HCT116 (cell line): Measurements from ENCODE around the gene DLD.
"Not testable (repeated sequence)": the region's sequence is repeated elsewhere in the genome, so short reads cannot be mapped to it uniquely, and the experiment has no call there.

Experiments used
- FOSL1 ChIP-seq: IDR thresholded peaks from 2 replicates; pipeline ENCODE4 v1.6.1; 2012; ENCODE audit warnings: low read depth
- POLR2A ChIP-seq: IDR thresholded peaks from 2 replicates; pipeline ENCODE4 v1.7.0; 2011; ENCODE audit warnings: borderline replicate concordance; ENCODE audit not compliant: insufficient read depth, insufficient read length; ENCODE audit errors: extremely low read depth
- YY1 ChIP-seq: IDR thresholded peaks from 2 replicates; pipeline ENCODE4 v1.6.1; 2011; ENCODE audit warnings: low read length, low read depth, moderate library complexity, mild to moderate bottlenecking; ENCODE audit not compliant: insufficient replicate concordance; ENCODE audit errors: extremely low read depth
- ZFX ChIP-seq: fragments of 450-650 bp; IDR thresholded peaks from 2 replicates; pipeline ENCODE4 v1.6.1; 2017
- TF ChIP-seq, protein P1 (sequence below), 3 experiments: fragments of 200-600 bp in 1 of 3; sonication (generic) in 1 of 3; IDR thresholded peaks in 2 of 3; conservative IDR thresholded peaks in 1 of 3; 2 replicates each; pipeline ENCODE4 v1.5.1; 2012 to 2017; ENCODE audit warnings: low read depth in 2 of 3, low read length in 2 of 3, antibody characterized with exemption in 1 of 3, borderline replicate concordance in 1 of 3, control low read depth in 1 of 3, mild to moderate bottlenecking in 1 of 3, mixed read lengths in 1 of 3, mixed run types in 1 of 3, moderate library complexity in 1 of 3; ENCODE audit not compliant: insufficient read depth in 1 of 3

DNA sequence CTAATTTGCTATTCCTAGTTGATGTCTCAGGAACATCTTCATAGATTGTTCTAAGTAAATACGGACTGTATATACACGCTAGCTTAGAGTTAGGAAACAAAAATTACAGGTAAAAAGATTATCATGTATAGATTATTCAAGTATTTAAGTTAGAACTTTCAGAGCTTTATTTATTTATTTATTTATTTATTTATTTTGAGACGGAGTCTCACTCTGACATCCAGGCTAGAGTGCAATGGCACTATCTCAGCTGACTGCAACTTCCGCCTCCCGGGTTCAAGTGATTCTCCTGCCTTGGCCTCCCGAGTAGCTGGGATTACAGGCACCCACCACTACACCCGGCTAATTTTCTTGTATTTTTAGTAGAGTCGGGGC is 1.4 kb downstream of the DLD start:
- TF ChIP-seq FOSL1, POLR2A, YY1, ZFX: not testable (repeated sequence)
- TF ChIP-seq, protein P1, sequence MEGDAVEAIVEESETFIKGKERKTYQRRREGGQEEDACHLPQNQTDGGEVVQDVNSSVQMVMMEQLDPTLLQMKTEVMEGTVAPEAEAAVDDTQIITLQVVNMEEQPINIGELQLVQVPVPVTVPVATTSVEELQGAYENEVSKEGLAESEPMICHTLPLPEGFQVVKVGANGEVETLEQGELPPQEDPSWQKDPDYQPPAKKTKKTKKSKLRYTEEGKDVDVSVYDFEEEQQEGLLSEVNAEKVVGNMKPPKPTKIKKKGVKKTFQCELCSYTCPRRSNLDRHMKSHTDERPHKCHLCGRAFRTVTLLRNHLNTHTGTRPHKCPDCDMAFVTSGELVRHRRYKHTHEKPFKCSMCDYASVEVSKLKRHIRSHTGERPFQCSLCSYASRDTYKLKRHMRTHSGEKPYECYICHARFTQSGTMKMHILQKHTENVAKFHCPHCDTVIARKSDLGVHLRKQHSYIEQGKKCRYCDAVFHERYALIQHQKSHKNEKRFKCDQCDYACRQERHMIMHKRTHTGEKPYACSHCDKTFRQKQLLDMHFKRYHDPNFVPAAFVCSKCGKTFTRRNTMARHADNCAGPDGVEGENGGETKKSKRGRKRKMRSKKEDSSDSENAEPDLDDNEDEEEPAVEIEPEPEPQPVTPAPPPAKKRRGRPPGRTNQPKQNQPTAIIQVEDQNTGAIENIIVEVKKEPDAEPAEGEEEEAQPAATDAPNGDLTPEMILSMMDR (IDR thresholded peaks at IDR 0.05 in 2 of 3, conservative IDR thresholded peaks at IDR 0.05 in 1 of 3; ENCODE audit: borderline replicate concordance in 1 of 3, insufficient read depth in 1 of 3, low read depth in 2 of 3, low read length in 2 of 3), result not testable (repeated sequence)
